Ramos (cell line): ENCODE data around the gene TAS2R4.
"Not testable (repeated sequence)": the region's sequence is repeated elsewhere in the genome, so short reads cannot be mapped to it uniquely, and the experiment has no call there.

ENCODE experiments used
- in situ Hi-C: fragments of 300-500 bp; cut with MboI; formaldehyde crosslinking; loops from one replicate; pipeline ENCODE4 v1.14.3; 2022; ENCODE audit warnings: low sequenced_read_pairs; ENCODE audit not compliant: unreplicated experiment

Gene TAS2R4, protein sequence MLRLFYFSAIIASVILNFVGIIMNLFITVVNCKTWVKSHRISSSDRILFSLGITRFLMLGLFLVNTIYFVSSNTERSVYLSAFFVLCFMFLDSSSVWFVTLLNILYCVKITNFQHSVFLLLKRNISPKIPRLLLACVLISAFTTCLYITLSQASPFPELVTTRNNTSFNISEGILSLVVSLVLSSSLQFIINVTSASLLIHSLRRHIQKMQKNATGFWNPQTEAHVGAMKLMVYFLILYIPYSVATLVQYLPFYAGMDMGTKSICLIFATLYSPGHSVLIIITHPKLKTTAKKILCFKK

DNA sequence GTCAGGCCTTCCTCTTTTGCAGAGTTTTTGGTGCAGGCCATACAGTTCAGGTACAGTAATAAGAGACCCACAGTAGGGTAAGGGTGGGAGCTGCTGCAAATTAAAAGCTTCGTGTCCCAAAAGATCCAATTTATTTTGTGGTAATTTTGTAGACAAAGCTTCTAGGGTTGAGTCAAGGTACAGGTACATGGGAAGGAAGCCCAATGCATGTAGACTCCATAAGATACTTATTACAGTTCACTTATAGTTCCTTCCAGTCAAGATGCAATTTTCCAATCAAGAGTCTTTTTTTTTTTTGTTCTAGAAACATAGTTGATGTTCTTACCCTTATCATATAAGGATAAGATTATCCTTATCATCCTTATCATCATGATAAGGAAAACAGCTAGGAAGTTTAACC, at the start of gene TAS2R4:
TAS2R4 (plus strand) TSS at position 301 of the 400 bp plus-strand sequence. CDS start 1,815 bp downstream, outside the sequence.
- in situ Hi-C loops, result no loop called here

DNA sequence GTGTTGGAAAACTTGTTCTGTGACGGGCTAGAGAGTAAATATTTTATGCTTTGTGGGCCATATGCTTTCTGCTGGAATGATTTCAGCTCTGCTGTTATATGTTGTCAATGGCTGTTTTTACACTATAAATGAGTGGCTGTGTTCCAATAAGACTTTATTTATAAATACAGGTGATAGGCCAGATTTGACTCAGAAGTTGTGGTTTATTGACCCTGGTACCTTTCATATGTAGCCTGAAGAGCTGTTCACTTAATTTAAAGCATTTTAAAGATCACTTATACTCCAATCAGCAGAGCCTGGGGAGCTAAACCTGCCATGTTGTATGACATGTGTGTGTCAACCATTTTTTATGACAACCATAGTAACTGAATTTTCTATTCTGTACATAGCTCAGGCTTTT, 47.5 kb upstream of the TAS2R4 start:
- in situ Hi-C loops, result no loop called here

DNA sequence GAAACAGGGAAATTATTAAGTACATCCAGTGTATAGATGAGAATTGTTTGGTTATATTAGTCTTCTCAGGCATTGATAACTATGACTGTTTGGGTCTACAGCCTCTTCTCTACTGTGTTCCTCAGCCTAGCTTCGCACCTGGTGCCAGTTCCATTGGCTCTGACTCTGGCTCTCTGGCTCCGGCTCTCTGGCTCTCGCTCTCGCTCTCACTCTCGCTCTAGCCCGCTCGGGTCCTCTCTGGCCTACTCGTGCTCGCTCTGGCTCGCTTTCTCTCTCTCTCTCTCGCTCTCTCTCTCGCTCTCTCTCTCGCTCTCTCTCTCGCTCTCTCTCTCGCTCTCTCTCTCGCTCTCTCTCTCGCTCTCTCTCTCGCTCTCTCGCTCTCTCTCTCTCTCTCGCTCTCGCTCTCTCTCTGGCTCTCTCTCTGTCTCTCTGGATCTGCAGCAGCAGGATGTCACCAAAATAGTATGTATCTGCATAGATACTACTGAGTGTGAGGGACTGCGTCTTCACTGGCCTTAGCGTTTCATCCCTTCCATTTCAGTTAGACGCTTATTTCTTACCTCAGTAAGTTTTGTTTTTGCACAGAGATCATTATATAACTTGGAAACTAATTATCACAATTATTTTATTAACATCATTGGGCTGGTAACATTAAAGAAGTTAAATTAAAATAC, 44.9 kb upstream of the TAS2R4 start:
- in situ Hi-C loops, result no loop called here

DNA sequence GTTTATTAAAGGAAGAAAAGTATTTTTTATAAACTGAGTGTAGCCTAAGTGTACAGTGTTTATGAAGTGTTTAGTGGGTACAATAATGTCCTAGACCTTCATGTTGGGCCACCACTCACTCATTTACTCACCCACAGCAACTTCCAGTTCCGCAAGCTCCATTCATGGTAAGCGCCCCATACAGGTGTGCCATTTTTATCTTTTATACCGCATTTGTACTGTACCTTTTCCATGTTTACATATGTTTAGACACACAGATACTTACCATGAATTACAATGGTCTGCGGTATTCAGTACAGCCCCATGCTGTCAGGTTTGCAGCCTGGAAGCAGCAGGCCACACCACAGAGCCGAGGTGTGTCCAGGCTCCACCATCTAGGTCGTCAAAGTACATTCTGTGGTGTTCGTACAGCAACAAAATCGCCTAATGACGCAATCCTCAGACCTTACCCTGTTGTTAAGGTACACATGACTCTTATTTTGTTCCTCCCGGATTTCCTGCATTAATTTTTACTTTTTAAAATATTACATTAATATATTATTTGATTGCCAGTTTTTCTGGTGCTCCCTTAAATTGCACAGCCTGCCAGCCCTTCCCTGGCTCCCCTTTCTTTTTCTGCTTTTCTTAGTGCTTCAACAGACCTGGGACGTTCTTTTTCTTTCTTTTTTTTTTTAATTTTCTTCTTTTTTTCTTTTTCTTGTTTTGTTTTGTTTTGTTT, 39.2 kb upstream of the TAS2R4 start:
- in situ Hi-C loops, result no loop called here

DNA sequence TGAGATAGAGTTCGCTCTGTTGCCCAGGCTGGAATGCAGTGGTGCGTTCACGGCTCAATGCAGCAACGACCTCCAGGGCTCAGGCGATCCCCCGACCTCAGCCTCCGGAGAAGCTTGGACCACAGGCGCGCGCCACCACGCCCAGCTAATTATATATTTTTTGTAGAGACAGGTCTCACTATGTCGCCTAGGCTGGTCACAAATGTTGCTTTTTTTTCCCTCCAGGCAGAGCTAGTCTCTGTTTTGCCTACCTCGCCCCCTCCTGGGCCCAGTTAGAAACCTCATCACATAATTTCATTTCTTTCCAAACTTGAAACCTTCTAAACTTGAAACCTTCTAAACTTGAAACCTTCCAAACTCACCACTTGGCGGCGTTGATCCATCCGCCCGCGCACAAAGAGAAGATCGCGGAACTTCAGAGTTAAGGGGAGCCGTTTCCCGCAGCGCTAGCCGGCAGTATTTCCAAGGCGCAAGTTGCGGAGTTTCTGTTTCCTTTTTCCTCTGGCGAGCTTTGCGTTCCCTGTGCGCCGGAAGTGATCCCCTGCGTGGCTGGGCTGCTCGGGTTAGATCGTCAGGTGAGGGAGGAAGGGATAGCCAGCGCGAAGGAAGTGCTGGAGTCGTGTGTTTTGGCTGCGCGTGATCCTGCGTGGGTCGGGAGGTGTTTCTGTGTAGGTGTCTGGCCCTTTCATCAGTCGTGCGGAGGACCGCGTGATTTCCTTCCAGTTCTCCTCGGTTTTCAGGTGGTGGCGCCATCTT, 38.5 kb upstream of the TAS2R4 start, which contains the start of gene SSBP1:
SSBP1 (plus strand) TSS at position 523 of the 756 bp plus-strand sequence. CDS start 809 bp downstream, outside the sequence.
- in situ Hi-C loops, result no loop called here

DNA sequence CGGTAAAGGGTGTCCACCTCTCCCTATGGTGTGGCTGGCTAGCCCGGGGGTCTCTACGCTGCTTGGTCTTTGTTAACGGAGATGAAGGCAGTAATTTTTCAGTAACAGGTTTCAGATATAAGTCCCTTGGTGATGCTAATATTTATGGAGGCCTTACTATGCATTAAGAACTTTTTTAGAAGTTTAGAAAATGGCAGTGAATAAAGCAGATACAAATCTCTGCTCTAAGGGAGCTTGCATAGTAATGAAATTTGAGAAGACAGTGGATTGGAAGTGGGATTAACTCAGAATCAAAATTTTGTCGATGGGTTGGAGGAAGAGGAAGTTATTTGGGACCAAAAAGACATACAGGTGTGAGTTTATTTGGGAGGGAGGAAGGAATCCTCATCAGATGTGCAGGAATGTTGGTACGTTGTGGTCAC, 37.9 kb upstream of the TAS2R4 start:
- in situ Hi-C loops, result no loop called here

DNA sequence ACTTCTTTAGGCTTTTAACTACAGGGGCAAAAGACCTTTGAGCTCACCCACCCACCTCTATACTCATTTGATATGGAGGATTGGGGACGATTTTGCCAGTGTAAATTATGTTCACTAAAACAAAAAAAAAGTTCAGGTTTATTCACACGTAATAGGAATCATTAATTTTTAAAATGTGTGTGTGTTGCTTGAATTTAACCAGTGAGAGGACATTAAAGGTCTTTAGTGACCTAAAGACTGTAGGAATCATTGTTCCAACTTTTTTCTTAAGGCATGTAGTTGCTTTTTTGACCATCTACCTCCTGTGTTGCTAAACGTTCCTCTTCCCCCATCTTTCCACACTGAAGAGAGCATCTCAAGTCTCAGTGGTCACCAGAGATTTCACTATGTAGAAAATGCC, 37.2 kb upstream of the TAS2R4 start:
- in situ Hi-C loops, result no loop called here

DNA sequence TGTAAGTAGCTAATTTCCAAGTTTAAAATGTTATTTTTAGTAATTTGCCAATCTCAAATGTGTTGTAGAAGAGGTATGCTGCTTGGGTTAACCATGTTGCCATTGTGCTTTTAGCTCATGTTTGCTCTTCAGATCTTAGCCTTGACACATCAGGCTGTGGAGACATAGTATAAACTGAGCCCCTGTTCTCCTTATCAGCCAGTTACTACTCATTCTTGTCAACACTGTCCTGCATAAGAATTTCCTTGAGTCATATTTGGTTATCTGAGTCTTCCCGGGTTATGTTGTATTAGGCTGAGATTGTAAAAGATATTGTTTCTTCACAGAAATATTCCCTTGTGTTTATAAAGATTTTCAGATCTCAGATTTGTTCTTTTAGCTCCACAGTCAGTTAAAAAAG, 34.2 kb upstream of the TAS2R4 start:
- in situ Hi-C loops, result no loop called here

DNA sequence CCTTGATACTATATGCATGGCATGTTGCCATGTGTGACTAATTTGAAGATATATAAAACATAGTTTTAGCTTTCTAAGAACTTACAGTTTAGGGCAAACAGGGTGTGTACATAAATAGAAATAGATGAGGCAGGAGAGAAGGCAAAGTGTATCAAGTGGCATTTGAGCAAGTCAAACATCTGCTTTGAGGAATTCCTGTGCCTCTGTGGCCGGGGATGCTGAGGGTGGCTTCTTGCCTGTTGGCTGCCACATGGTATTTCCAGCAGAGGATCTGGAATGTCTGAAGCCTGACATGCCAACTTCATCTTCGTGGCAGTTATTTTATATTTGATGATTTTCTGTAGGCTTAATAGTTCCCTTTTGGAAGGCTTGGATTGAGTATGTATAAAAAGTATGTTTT, 32.3 kb upstream of the TAS2R4 start:
- in situ Hi-C loops, result no loop called here

DNA sequence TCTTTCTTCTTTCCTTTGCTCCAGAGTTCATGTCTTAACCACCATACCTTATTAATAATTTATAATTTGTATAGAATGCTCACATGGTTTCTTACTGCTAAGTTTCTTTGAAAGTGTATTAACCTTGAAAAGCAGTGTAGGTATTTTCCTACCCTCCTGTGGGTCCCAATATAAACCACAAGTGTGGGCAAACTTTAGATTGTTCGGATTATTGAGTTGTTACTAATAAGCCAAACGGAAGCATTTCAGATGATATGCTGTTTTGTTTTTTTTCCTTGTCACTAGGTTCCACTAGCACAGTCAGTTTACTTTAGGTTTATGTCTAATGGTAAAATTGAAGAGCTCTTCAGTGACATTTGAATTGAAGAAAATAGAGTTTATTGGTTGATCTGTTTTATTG, 28.1 kb upstream of the TAS2R4 start:
- in situ Hi-C loops, result no loop called here

DNA sequence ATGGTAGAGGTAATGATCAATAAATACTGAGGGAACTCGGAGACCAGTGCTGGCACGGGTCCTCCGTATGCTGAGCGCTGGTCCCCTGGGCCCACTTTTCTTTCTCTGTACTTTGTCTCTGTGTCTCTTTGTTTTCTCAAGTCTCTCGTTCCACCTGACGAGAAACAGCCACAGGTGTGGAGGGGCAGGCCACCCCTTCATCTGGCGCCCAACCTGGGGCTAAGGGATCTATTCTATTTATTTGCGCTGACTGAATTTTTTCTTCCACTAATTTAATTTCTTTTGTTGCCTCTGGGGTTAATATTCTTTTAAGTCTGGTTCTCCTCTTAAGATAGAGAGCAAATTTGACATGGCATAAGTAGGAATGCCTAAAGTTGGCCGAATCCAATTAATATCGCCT, 24.6 kb upstream of the TAS2R4 start:
- in situ Hi-C loops, result not testable (repeated sequence)

DNA sequence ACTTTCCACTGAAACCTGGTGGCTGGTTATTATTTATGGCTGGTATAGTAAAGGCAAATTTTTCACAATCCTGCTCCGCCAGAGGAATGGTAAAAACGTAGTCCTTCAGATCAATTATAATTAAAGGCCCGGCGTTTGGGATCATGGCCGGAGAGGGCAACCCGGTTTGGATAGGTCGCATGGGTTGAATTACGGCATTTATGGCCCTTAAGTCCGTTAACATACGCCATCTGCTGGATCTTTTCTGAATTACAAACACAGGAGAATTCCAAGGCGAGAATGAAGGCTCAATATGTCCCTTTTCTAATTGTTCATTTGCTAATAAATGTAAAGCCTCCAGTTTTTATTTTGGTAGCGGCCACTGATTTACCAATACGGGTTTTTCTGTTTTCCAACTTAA, 23.8 kb upstream of the TAS2R4 start:
- in situ Hi-C loops, result no loop called here

DNA sequence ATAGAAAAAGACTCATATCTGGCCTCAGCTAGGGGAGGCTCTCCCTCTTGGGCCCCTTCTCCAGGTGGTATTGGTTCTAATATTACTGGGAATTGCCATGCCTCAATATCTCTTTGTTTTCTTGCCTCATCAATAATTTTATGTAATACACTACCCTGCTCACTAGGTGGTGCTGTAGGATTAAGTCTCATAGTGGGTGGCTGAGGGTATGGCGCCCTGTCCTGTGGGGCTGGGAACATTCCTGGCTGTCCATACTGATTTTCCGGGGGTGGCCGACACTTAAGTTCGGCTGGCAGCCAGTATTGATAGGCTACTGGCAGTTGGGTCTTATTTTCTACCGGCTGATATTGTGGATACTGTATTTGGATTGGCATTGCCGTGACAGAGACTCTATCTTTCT, 21.5 kb upstream of the TAS2R4 start:
- in situ Hi-C loops, result no loop called here

DNA sequence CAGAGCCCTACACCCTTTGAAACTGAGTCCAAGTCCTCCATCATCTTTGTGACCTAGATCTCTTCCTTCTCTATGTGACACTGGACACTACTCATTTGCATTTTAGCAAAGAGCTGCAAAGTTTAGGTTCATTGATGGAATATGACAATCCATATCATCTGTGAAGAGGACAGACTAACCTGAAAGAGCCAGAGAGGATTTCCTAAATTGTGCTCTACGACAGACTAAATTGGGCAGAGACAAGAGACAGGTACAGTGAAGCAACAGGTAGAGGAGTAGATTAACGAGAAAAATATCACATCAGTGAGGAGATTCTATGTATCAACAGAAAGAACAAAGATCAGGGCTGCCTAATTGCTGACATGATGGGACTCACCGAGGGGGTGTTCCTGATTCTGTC, 12.7 kb upstream of the TAS2R4 start, which contains the start of gene TAS2R3:
TAS2R3 (plus strand) TSS at position 301 of the 400 bp plus-strand sequence; CDS start at position 363, 62 bp downstream.
- in situ Hi-C loops, result no loop called here

DNA sequence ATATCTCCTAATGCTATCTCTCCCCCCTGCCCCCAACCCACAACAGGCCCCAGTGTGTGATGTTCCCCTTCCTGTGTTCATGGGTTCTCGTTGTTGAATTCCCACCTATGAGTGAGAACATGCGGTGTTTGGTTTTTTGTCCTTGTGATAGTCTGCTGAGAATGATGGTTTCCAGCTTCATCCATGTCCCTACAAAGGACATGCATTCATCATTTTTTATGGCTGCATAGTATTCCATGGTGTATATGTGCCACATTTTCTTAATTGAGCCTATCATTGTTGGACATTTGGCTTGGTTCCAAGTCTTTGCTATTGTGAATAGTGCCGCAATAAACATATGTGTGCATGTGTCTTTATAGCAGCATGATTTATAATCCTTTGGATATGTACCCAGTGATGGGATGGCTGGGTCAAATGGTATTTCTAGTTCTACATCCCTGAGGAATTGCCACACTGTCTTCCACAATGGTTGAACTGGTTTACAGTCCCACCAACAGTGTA, 6.3 kb upstream of the TAS2R4 start:
- in situ Hi-C loops, result not testable (repeated sequence)

DNA sequence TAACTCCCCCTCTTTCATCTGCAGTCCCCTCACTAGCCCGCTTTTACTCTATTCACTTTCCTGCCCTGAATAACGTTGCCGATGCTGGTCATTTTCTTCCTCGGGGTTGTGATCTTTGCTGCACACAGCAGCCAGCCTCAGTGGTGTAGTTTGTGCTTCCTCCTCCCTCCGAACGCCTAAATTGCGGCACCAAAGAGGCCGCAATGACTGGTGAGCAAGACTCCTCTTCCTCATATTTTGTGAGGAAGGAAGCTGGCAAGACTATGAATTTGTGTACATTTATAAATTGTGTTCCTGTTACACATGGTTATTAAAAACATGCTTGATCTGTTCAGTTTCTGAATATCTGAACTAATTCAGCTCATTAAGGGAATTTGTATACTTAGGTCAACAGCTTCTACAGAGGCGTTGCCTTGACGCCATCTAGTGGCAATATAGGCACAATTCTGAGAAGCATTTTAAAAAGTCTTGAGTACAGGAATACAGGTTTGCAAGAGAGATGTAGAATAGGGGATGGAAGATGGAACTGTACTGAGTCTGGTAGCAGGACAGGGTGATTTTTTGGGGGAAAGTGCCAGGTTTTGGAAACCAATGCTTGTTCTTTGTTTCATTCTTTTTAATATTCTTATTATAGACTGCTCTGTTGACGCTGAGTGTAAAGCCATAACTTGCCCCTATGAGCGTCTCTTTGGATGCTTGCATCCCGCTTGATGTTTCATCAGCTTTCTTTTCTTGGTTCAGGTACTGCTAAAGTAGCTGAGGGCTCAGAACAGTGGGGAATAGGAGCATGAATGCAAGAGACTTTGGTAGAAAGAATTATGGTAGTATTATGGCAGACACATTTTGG, 9.5 kb downstream of the TAS2R4 start:
- in situ Hi-C loops, result loop anchor here (10.0 kb wide), 1 partner anchor 131 kb away; no protein-coding TSS in a partner anchor

DNA sequence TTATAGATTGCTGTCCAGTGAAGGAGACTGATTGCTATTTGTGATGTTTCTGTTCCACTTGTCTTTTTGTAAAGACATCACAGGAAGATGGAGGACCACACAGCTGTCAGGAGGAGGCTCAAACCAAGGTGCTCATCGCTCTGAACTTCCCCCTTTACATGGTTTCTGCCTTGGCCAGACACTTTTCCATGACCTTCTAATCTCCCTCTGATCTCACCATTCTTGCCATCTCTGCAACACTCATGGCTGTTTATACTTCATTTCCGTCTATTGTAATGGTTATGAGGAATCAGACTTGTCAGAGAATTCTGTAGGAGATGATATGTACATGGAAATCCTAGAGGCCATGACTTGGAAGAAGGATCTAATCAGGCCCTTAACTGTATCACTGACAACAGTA, 11.8 kb downstream of the TAS2R4 start:
- in situ Hi-C loops, result loop anchor here (10.0 kb wide), 1 partner anchor 133 kb away; no protein-coding TSS in a partner anchor

DNA sequence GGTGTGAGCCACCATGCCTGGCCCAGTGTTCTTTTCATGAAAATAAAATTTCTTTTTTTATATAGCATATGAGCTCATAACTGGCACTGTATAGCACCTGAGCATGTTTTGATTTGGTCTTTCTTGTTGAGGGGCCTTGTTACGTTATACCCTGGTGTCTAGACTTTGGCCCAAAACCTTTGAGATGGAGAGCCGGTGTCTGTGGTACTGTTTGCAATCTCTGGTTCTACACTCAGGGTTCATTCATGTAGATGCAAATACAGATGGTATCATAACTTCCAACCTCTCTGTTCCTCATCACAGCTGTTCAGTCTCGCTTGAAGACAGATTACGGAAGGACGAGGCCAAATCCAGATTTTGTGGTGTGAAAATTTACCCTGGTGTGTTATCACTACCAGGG, 13.4 kb downstream of the TAS2R4 start, which contains the start of gene TAS2R5:
TAS2R5 (plus strand) TSS at position 301 of the 400 bp plus-strand sequence. CDS start 145 bp downstream, outside the sequence.
- in situ Hi-C loops, result loop anchor here (10.0 kb wide), 1 partner anchor 135 kb away; no protein-coding TSS in a partner anchor

DNA sequence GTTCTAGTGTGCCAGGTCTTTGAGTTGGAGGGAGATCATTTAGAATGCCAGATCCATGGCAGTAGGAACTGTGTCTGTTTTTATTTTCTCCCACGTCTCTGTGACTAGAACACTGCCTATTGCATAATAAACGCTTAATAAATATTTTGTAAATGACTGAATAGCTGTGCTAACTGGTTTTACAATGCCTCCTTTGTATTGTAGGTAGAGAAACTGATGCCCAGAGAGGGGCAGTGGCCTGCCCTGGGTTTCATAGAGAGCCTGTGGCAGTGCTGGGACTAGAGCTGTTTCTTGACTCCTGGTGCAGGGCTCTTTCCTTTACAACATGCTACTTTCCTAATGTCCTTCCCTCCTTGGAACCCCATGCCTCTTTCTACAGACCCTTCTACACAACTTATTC, 16.1 kb downstream of the TAS2R4 start:
- in situ Hi-C loops, result no loop called here
